GM13977 (cell line): Measurements from ENCODE around the gene CCDC39.
A peak's percentile ranks its signal among the peaks of the same experiment; 100 is the strongest.

Source experiments
- DNase-seq: peaks from one replicate; pipeline ENCODE4 v3.0.0; 2012; ENCODE audit warnings: low spot score
- in situ Hi-C: fragments of 300-500 bp; cut with MboI; formaldehyde crosslinking; loops from one replicate; pipeline ENCODE4 v1.12.0; 2022; ENCODE audit warnings: low sequenced_read_pairs, low pct_unique_long_range_greater_than_20kb, mixed read lengths, inconsistent platforms; ENCODE audit not compliant: unreplicated experiment
- TF ChIP-seq, protein P1 (sequence below): IDR thresholded peaks from 2 replicates; pipeline ENCODE4 v1.5.1; 2012; ENCODE audit warnings: mild to moderate bottlenecking, control low read depth; ENCODE audit not compliant: insufficient read depth; ENCODE audit errors: extremely low read depth, missing control alignments

The CCDC39 gene

DNA sequence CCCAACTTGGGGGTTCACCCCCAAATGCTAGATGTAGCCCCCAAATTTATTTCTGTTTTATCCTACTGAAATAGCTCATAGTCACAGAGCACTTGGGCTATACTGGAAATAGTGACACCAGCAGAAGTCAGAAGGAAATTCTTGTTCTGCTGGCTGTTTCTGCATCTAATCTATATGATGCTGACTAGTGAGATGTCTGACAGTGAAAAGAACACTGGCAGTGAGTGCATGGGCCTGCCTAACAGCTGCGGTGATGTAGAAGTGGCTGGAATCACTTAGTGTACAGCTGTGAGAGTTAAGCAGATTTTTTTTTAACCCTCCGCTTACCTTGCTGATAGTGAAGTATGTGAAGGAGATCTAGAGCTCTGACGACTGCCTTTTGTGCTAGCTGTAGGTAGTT is 63.3 kb downstream of the CCDC39 start:
- in situ Hi-C loops, result loop anchor here (25.0 kb wide), 1 partner anchor 679 kb away; no protein-coding TSS in a partner anchor
- DNase-seq, result no peak
- TF ChIP-seq, protein P1, sequence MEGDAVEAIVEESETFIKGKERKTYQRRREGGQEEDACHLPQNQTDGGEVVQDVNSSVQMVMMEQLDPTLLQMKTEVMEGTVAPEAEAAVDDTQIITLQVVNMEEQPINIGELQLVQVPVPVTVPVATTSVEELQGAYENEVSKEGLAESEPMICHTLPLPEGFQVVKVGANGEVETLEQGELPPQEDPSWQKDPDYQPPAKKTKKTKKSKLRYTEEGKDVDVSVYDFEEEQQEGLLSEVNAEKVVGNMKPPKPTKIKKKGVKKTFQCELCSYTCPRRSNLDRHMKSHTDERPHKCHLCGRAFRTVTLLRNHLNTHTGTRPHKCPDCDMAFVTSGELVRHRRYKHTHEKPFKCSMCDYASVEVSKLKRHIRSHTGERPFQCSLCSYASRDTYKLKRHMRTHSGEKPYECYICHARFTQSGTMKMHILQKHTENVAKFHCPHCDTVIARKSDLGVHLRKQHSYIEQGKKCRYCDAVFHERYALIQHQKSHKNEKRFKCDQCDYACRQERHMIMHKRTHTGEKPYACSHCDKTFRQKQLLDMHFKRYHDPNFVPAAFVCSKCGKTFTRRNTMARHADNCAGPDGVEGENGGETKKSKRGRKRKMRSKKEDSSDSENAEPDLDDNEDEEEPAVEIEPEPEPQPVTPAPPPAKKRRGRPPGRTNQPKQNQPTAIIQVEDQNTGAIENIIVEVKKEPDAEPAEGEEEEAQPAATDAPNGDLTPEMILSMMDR, result no peak

DNA sequence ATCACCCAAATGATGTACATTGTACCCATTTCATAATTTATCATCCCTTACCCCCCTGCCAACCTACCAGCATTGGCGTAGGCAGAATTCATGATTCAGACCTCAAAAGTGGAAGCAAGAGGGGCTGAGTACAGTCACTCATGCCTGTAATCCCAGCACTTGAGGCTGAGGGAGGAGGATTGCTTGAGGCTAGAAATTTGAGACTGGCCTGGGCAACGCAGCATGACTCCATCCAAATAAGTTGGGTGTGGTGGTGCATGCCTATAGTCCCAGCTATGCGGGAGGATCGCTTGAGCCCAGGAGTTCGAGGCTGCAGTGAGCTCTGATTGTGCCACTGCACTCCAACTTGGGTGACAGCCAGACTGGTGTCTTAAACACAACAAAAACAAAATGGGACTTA is 66.9 kb downstream of the CCDC39 start:
- TF ChIP-seq, protein P1, result no peak
- in situ Hi-C loops, result loop anchor here (25.0 kb wide), 1 partner anchor 675 kb away; no protein-coding TSS in a partner anchor

DNA sequence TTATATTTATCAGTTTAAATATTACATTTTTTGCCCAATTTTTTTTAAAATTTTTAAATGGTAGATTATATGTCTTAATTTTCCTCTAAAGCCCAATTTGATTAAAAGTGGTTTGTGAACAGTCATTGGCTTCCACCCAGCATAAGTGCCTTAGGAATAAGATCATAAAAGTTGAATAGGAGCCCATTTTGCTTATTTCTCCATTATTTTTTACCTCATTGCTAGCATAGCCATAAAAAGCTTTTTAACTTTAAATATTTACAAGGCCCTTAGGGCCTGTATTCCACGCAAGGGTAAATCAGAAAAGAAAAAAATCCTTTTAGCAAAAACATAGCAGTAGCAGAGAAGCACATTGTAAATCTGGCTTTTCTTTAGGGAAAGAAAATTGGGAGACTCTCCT is 68.3 kb downstream of the CCDC39 start:
- TF ChIP-seq, protein P1, result no peak
- in situ Hi-C loops, result loop anchor here (25.0 kb wide), 1 partner anchor 674 kb away; no protein-coding TSS in a partner anchor
- no peak for DNase-seq

More for the DNA sequence above, 66.9 kb downstream of the CCDC39 start:
- DNase-seq, result no peak

DNA sequence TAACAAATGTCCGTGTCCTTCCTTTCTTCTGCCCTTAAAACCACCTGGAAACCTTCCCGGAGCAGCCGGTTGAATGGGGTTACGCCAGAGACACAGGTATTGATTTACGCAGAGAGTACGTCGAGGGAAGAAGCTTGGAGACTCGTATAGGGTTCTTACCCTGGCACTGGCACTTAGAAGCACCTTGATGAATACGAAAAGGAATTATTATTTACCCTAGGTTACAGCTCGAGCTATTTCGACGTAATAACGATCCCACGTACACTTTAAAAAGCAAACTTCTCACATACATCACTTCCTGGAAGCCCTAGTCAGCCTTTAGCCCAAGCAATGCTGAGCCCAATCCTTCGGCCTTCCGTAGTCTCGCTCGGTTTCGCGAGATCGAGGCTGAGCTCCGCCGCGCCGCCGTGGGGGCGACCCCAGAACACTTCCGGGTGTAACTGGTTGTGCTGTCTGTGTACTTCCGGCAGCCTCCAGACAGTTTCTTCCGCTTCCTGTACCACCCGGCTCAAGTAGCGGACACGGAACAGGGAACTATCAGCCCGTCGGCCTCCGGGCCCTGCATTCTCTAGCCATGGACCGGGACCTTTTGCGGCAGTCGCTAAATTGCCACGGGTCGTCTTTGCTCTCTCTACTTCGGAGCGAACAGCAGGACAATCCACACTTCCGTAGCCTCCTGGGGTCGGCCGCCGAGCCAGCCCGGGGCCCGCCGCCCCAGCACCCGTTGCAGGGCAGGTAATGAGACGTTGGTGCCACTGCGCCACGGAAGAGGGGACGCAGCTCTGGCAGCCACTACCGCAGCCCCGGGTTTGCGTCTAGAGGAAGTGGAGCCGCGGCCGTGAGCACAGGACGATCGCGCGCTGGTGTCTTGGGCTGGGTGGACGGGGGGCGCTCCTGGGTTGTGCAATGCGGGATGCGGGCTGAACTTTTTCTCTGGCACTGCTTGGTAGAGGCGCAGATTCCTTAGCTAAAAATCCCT is 77.3 kb downstream of the CCDC39 start, which contains the start of gene TTC14:
Gene TTC14 (plus strand): TSS at position 476 of the 979 bp plus-strand sequence. CDS start 99 bp downstream, at position 575.
- TF ChIP-seq, protein P1, result peak; percentile 48
- in situ Hi-C loops, result loop anchor here (25.0 kb wide), 1 partner anchor 665 kb away; no protein-coding TSS in a partner anchor
- DNase-seq, result peak; percentile 92

DNA sequence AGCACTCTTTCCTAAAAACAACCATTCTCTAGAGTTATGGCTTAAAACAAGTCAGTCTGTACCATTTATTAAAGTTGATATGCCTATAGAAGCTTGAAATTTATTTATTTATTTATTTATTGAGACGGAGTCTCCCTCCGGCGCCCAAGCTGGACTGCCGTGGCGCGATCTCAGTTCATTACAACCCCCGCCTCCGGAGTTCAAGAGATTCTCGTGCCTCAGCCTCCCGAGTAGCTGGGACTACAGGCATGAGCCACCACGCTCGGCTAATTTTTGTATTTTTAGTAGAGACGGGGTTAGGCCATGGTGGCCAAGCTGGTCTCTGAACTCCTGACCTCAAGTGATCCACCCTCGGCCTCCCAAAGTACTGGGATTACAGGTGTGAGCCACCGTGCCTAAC is 78.8 kb downstream of the CCDC39 start:
- DNase-seq, result no peak
- in situ Hi-C loops, result loop anchor here (25.0 kb wide), 1 partner anchor 663 kb away; no protein-coding TSS in a partner anchor
- TF ChIP-seq, protein P1, result no peak

DNA sequence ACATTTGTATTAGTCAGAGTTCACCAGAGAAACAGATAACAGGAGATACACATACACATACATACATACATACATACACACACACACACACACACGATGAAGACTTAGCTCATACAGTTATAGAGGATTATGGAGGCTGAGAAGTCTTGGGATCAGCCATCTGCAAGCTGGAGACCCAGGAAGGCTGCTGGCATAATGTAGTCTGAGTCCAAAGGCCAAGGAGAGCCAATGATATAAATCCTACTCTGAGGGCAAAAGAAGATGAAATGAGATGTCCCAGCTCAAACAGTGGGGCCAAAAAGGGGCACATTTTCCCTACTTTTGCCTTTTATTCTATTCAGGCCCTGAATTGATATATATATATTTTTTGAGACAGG is 83.7 kb downstream of the CCDC39 start:
- in situ Hi-C loops, result no loop called here
- no peak for DNase-seq
- TF ChIP-seq, protein P1, result no peak
